A673 (cell line): ENCODE results near the gene GPR21.

Experiments used
- CTCF ChIP-seq: fragments of 300-800, 200-600 bp; sonication (generic); conservative IDR thresholded peaks from 2 replicates; pipeline ENCODE4 v1.5.1; 2017; ENCODE audit warnings: low read depth, mild to moderate bottlenecking, antibody characterized with exemption, low read length, moderate library complexity, mixed read lengths
- EZH2 ChIP-seq: fragments of 200-600 bp; sonication (generic); IDR thresholded peaks from 2 replicates; pipeline ENCODE4 v1.6.1; 2017; ENCODE audit warnings: borderline replicate concordance, low read depth, mild to moderate bottlenecking, mixed read lengths, antibody characterized with exemption, low read length; ENCODE audit not compliant: poor library complexity, severe bottlenecking

- no peak for TF ChIP-seq CTCF
- no peak for TF ChIP-seq EZH2
Measured at GRCh38 chr9:122988141-122988540, 45.3 kb upstream of the GPR21 start.
